SK-N-MC (cell line): ENCODE data around the gene MATCAP1.
A peak's percentile ranks its signal among the peaks of the same experiment; 100 is the strongest.

Experiments
- DNase-seq: peaks from one replicate; pipeline ENCODE4 v3.0.0-alpha.2; 2011; ENCODE audit warnings: low read depth, low spot score
- H3K27ac ChIP-seq: fragments of 200-600 bp; sonication (generic); 2 replicates; pipeline ENCODE4 v1.5.1; 2016; ENCODE audit warnings: mixed run types
- H3K36me3 ChIP-seq: fragments of 200-600 bp; sonication (generic); 2 replicates; pipeline ENCODE4 v1.6.1; 2017; ENCODE audit warnings: antibody characterized with exemption, low read length, mixed read lengths; ENCODE audit not compliant: insufficient read depth
- H3K4me3 ChIP-seq: fragments of 200-600 bp; sonication (generic); 2 replicates; pipeline ENCODE4 v1.5.1; 2016
- H3K9ac ChIP-seq: fragments of 200-600 bp; sonication (generic); 2 replicates; pipeline ENCODE4 v1.8.0; 2017; ENCODE audit warnings: mixed run types, mixed read lengths; ENCODE audit not compliant: insufficient read length
- H3K9me3 ChIP-seq: fragments of 200-600 bp; sonication (generic); 2 replicates; pipeline ENCODE4 v1.6.1; 2017; ENCODE audit warnings: low read depth, mild to moderate bottlenecking, antibody characterized with exemption, low read length, moderate library complexity, mixed read lengths
- EZH2 ChIP-seq: fragments of 200-600 bp; sonication (generic); IDR thresholded peaks from one replicate; pipeline ENCODE4 v1.6.1; 2017; ENCODE audit warnings: antibody characterized with exemption
- FOXP2 ChIP-seq: optimal IDR thresholded peaks from 2 replicates; pipeline ENCODE3; 2011; ENCODE audit warnings: mild to moderate bottlenecking, moderate library complexity; ENCODE audit not compliant: insufficient read depth; ENCODE audit errors: extremely low read length, control extremely low read depth
- POLR2AphosphoS5 ChIP-seq: IDR thresholded peaks from 2 replicates; pipeline ENCODE4 v1.6.1; 2012; ENCODE audit warnings: mild to moderate bottlenecking, low read depth, low read length, borderline replicate concordance

MATCAP1 gene

GRCh38 chr16:67173808-67174705 is 9.7 kb downstream of the MATCAP1 start:
- H3K4me3 ChIP-seq, result no peak overlapping the region
- no peaks in the 10 kb centered on the region for H3K9me3 ChIP-seq
- no peak overlapping the region for H3K9ac ChIP-seq
- TF ChIP-seq POLR2AphosphoS5, result peak; percentile 28; the same call in 1 of the 2 replicates
- no peak for TF ChIP-seq FOXP2
- no peak for TF ChIP-seq EZH2
- H3K36me3 ChIP-seq, result no peaks in the 10 kb centered on the region
- DNase-seq, result no peak
- no peak overlapping the region for H3K27ac ChIP-seq

GRCh38 chr16:67173323-67173722 is 10.4 kb downstream of the MATCAP1 start:
- DNase-seq, result no peak
- TF ChIP-seq FOXP2 (no peak), EZH2 (no peak), POLR2AphosphoS5 (no peak)
- no peaks in the 10 kb centered on the region for H3K9me3 ChIP-seq
- no peak overlapping the region for H3K4me3 ChIP-seq
- H3K27ac ChIP-seq, result no peak overlapping the region
- no peak overlapping the region for H3K9ac ChIP-seq
- H3K36me3 ChIP-seq, result no peaks in the 10 kb centered on the region

GRCh38 chr16:67170949-67171649 is 12.7 kb downstream of the MATCAP1 start:
- Histone ChIP-seq H3K36me3 (no peaks in the 10 kb centered on the region), H3K9me3 (no peaks in the 10 kb centered on the region), H3K4me3 (peak overlapping the region; percentile 74), H3K9ac (peak overlapping the region; percentile 59), H3K27ac (peak overlapping the region; percentile 78)
- no peak for DNase-seq
- TF ChIP-seq FOXP2 (no peak), EZH2 (no peak), POLR2AphosphoS5 (no peak)

GRCh38 chr16:67170168-67170948 is 13.4 kb downstream of the MATCAP1 start, which contains the start of gene NOL3:
Gene NOL3 (plus strand): TSS chr16:67170538.
- Histone ChIP-seq H3K9me3 (no peaks in the 10 kb centered on the region), H3K36me3 (no peaks in the 10 kb centered on the region), H3K9ac (peak within 1 kb of the TSS; percentile 62), H3K27ac (peak within 1 kb of the TSS; percentile 78), H3K4me3 (peak within 1 kb of the TSS; percentile 74)
- TF ChIP-seq FOXP2 (no peak), POLR2AphosphoS5 (no peak; the same call in 1 of the 2 replicates), EZH2 (no peak)
- DNase-seq, result no peak

GRCh38 chr16:67169642-67170167 is 14.1 kb downstream of the MATCAP1 start:
- no peaks in the 10 kb centered on the region for H3K36me3 ChIP-seq
- DNase-seq, result no peak
- H3K27ac ChIP-seq, result peak overlapping the region; percentile 50; the same call in 1 of the 2 replicates
- peak overlapping the region; percentile 74 for H3K4me3 ChIP-seq
- TF ChIP-seq EZH2 (no peak), POLR2AphosphoS5 (no peak), FOXP2 (no peak)
- peak overlapping the region; percentile 62 for H3K9ac ChIP-seq
- no peaks in the 10 kb centered on the region for H3K9me3 ChIP-seq

GRCh38 chr16:67169011-67169451 is 14.7 kb downstream of the MATCAP1 start:
- Histone ChIP-seq H3K9me3 (no peaks in the 10 kb centered on the region), H3K9ac (no peak overlapping the region), H3K4me3 (no peak overlapping the region), H3K27ac (no peak overlapping the region), H3K36me3 (no peaks in the 10 kb centered on the region)
- no peak for DNase-seq
- no peak for TF ChIP-seq POLR2AphosphoS5
- TF ChIP-seq FOXP2, result no peak
- TF ChIP-seq EZH2, result no peak

GRCh38 chr16:67167588-67167987 is 16.2 kb downstream of the MATCAP1 start:
- H3K9ac ChIP-seq, result no peak overlapping the region
- no peak for DNase-seq
- H3K9me3 ChIP-seq, result no peaks in the 10 kb centered on the region
- no peak overlapping the region for H3K27ac ChIP-seq
- no peaks in the 10 kb centered on the region for H3K36me3 ChIP-seq
- TF ChIP-seq FOXP2, result no peak
- no peak for TF ChIP-seq EZH2
- TF ChIP-seq POLR2AphosphoS5, result no peak
- no peak overlapping the region for H3K4me3 ChIP-seq

GRCh38 chr16:67166598-67167168 is 17.1 kb downstream of the MATCAP1 start:
- Histone ChIP-seq H3K9me3 (no peaks in the 10 kb centered on the region), H3K4me3 (no peak overlapping the region), H3K36me3 (no peaks in the 10 kb centered on the region), H3K9ac (no peak overlapping the region), H3K27ac (no peak overlapping the region)
- TF ChIP-seq EZH2 (no peak), POLR2AphosphoS5 (no peak), FOXP2 (no peak)
- no peak for DNase-seq
